B cell (primary cell): ENCODE measurements around the gene ZDHHC7. TPM values are rescaled to one million over a fixed set of nuclear protein-coding genes. Genes with fewer than 3 reads are reported as not detected.

Experiments
- ATAC-seq: fragments of 200-7000 bp; cut with Tn5 transposase; one replicate; pipeline ENCODE4 v1.10.0; 2021; ENCODE audit warnings: low read depth, mild to moderate bottlenecking, moderate number of reproducible peaks, moderate library complexity
- CTCF ChIA-PET: fragments of 350-600 bp; sonication (Branson Sonifier 250); formaldehyde crosslinking; loops from one replicate; lab custom pipeline; 2021; ENCODE audit warnings: antibody characterized with exemption, inconsistent platforms; lab: Charles Lee
- POLR2A ChIA-PET: fragments of 350-600 bp; sonication (Branson Sonifier 250); formaldehyde crosslinking; loops from one replicate; lab custom pipeline; 2021; ENCODE audit warnings: antibody characterized with exemption; lab: Charles Lee
- DNase-seq: peaks from one replicate; pipeline ENCODE4 v3.0.0; 2013
- H2AFZ ChIP-seq: 2 replicates; pipeline ENCODE4 v1.6.1; 2012; ENCODE audit warnings: mild to moderate bottlenecking, low read depth, low read length; ENCODE audit not compliant: insufficient read depth, poor library complexity, severe bottlenecking
- H3K27ac ChIP-seq, 2 donors: 1 replicate in 1 of 2; 2 replicates in 1 of 2; pipeline ENCODE4 v1.5.1; 2012 to 2013; ENCODE audit warnings: low read length in 2 of 2, mild to moderate bottlenecking in 2 of 2, moderate library complexity in 1 of 2
- H3K27me3 ChIP-seq, 4 experiments: fragments of 200-600 bp in 1 of 4; sonication (generic) in 1 of 4; replicated peaks in 1 of 4; 1 replicate in 2 of 4; 2 replicates in 2 of 4; pipeline versions ENCODE4 v1.6.1 to v1.7.0; 2013 to 2016; ENCODE audit warnings: low read length in 3 of 4, mild to moderate bottlenecking in 2 of 4, mixed read lengths in 1 of 4, moderate library complexity in 1 of 4; ENCODE audit not compliant: insufficient read depth in 4 of 4, control insufficient read depth in 3 of 4; ENCODE audit errors: control extremely low read depth in 1 of 4
- H3K36me3 ChIP-seq, 2 experiments: replicated peaks in 1 of 2; 1 replicate in 1 of 2; 2 replicates in 1 of 2; pipeline versions ENCODE4 v1.6.1 to v1.7.1; 2013; ENCODE audit warnings: low read length in 1 of 2; ENCODE audit not compliant: insufficient read depth in 2 of 2, control insufficient read depth in 1 of 2; ENCODE audit errors: control extremely low read depth in 1 of 2, extremely low read depth in 1 of 2
- H3K4me1 ChIP-seq, 2 donors: fragments of 200-600 bp in 1 of 2; sonication (generic) in 1 of 2; 1 replicate in 1 of 2; 2 replicates in 1 of 2; pipeline versions ENCODE4 v1.5.1 to v1.6.1; 2013 to 2017; ENCODE audit warnings: low read length in 2 of 2; ENCODE audit not compliant: control insufficient read depth in 2 of 2, insufficient read depth in 2 of 2
- H3K4me2 ChIP-seq: replicated peaks from 2 replicates; pipeline ENCODE3; 2012; ENCODE audit warnings: mild to moderate bottlenecking, low read depth, low read length; ENCODE audit not compliant: poor library complexity, severe bottlenecking
- H3K4me3 ChIP-seq, 5 experiments: fragments of 200-600 bp in 1 of 5; sonication (generic) in 1 of 5; 1 replicate in 3 of 5; 2 replicates in 2 of 5; pipeline versions ENCODE4 v1.5.1 to v1.7.0; 2011 to 2016; ENCODE audit warnings: low read length in 4 of 5, mild to moderate bottlenecking in 4 of 5, low read depth in 2 of 5, control low read depth in 1 of 5, moderate library complexity in 1 of 5; ENCODE audit not compliant: insufficient read depth in 1 of 5; ENCODE audit errors: control extremely low read depth in 1 of 5, extremely low read depth in 1 of 5
- H3K79me2 ChIP-seq: fragments of 200-600 bp; sonication (generic); one replicate; pipeline ENCODE4 v1.6.0; 2016; ENCODE audit warnings: low read length; ENCODE audit not compliant: control insufficient read depth, insufficient read depth
- H3K9ac ChIP-seq: fragments of 200-600 bp; sonication (generic); 2 replicates; pipeline ENCODE4 v1.6.1; 2017; ENCODE audit warnings: mild to moderate bottlenecking, low read length, moderate library complexity
- H3K9me3 ChIP-seq, 3 donors: one replicate each; pipeline versions ENCODE4 v1.6.1 to v1.7.1; 2013; ENCODE audit warnings: low read length in 2 of 3; ENCODE audit not compliant: control insufficient read depth in 2 of 3, insufficient read depth in 1 of 3; ENCODE audit errors: control extremely low read depth in 1 of 3
- H4K20me1 ChIP-seq: 2 replicates; pipeline ENCODE4 v1.6.0; 2012; ENCODE audit warnings: mild to moderate bottlenecking, low read length; ENCODE audit not compliant: insufficient read depth, control insufficient read depth, poor library complexity, severe bottlenecking
- H3K27ac Mint-ChIP-seq: one replicate; pipeline ENCODE4 v1.8.0; 2021; ENCODE audit warnings: mixed read lengths
- H3K27me3 Mint-ChIP-seq: one replicate; pipeline ENCODE4 v1.8.0; 2021; ENCODE audit warnings: mixed read lengths
- H3K4me1 Mint-ChIP-seq: one replicate; pipeline ENCODE4 v1.8.0; 2021; ENCODE audit warnings: mixed read lengths
- H3K4me3 Mint-ChIP-seq: one replicate; pipeline ENCODE4 v1.8.0; 2021; ENCODE audit warnings: mixed read lengths
- H3K9me3 Mint-ChIP-seq: one replicate; pipeline ENCODE4 v1.8.0; 2022; ENCODE audit warnings: mixed read lengths; ENCODE audit not compliant: insufficient read depth
- EZH2 ChIP-seq: IDR thresholded peaks from 2 replicates; pipeline ENCODE4 v1.6.1; 2012; ENCODE audit warnings: borderline replicate concordance, low read depth, mild to moderate bottlenecking, moderate library complexity, low read length; ENCODE audit not compliant: insufficient read depth, poor library complexity, severe bottlenecking
- WGBS: methylation state at CpG from one replicate; pipeline ENCODE4 v1.1.5; 2013; ENCODE audit warnings: missing lambda C conversion rate; ENCODE audit not compliant: insufficient coverage; 5-methylcytosine and 5-hydroxymethylcytosine counted together
- intact Hi-C: fragments of 100-400 bp; cut with micrococcal nuclease; formaldehyde crosslinking; loops from one replicate; pipeline ENCODE4 v1.10.0; 2022
- polyA plus RNA-seq: library from polyadenylated mRNA; depleted of rRNA; stranded (reverse); fragments of >200 nt; gene quantifications from 2 replicates; pipeline ENCODE4 v1.2.3, GENCODE V29; 2012
- total RNA-seq, 2 donors: library from RNA; stranded (reverse); fragments of 120-200 nt in 1 of 2; gene quantifications; 1 replicate in 1 of 2; 2 replicates in 1 of 2; pipeline versions ENCODE4 v1.2.3 to v1.2.4, GENCODE V29; 2013 to 2022
- TF ChIP-seq, protein P1 (sequence below): fragments of 200-600 bp; IDR thresholded peaks from one replicate; pipeline ENCODE4 v1.8.0; 2022; ENCODE audit warnings: antibody characterized with exemption, mild to moderate bottlenecking

Gene ZDHHC7
- total and polyA plus RNA-seq, 2 donors (not counting 1 experiment from before 2014, with no cell fraction given): 25.2 to 36.1 TPM

DNA sequence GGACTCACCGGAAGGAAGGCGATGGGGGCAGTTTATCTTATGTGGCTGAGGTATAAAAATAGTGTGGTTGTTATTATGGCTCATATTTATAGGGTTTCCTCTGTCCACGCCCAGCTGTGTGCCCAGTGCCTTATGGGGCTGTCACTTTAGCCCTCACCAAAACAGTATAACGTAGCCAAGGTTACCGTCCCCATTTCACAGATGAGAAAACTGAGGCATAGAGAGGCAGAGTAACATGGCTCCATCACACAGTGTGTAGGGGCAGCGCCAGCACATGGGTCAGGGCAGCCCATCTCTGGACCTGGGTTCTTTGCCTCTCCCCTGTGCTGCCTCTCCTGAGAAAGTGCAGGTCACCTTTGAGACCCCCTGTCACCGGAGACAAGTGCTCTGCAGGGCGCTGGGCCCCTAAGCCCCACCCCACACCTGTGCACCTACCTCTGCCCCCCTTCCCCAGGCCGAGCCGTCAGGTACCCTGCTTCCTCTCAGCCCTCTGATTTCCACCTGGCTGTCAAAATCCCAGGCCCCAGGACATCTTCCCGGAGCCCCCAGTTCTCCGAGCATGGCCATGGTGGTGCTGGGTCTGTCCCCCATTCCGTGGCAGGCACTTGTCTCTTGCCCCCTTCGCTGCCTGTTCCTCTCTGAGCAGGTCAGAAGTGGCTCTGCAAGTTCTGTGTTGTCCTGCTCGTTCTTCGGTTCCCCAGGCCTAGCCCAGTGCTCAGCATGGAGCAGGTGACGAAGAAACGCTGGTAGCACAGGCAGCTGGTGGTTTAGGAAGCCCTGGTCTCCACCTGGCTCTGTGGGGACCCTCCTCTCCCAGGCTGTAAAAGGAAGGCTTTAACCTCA, 23.5 kb upstream of the ZDHHC7 start:
- DNase-seq: no peak
- Mint-ChIP-seq H3K4me3 (no peak overlapping the region), H3K27ac (no peak overlapping the region), H3K9me3 (no peaks in the 10 kb centered on the region), H3K27me3 (peaks cover 12% of the 10 kb centered on the region), H3K4me1 (peaks cover 2% of the 10 kb centered on the region)
- intact Hi-C loops: no loop called here
- Histone ChIP-seq H3K9me3 (no peaks in the 10 kb centered on the region), H3K4me1 (no peaks in the 10 kb centered on the region), H3K4me3 (no peak overlapping the region), H2AFZ (no peak overlapping the region), H3K79me2 (no peaks in the 10 kb centered on the region), H3K4me2 (no peak overlapping the region), H3K27me3 (no peaks in the 10 kb centered on the region), H3K9ac (no peak overlapping the region), H3K36me3 (no peaks in the 10 kb centered on the region), H4K20me1 (no peaks in the 10 kb centered on the region), H3K27ac (no peak overlapping the region)
- POLR2A ChIA-PET: no interaction called here
- no peak for TF ChIP-seq EZH2
- TF ChIP-seq, protein P1, sequence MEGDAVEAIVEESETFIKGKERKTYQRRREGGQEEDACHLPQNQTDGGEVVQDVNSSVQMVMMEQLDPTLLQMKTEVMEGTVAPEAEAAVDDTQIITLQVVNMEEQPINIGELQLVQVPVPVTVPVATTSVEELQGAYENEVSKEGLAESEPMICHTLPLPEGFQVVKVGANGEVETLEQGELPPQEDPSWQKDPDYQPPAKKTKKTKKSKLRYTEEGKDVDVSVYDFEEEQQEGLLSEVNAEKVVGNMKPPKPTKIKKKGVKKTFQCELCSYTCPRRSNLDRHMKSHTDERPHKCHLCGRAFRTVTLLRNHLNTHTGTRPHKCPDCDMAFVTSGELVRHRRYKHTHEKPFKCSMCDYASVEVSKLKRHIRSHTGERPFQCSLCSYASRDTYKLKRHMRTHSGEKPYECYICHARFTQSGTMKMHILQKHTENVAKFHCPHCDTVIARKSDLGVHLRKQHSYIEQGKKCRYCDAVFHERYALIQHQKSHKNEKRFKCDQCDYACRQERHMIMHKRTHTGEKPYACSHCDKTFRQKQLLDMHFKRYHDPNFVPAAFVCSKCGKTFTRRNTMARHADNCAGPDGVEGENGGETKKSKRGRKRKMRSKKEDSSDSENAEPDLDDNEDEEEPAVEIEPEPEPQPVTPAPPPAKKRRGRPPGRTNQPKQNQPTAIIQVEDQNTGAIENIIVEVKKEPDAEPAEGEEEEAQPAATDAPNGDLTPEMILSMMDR: no peak
- ATAC-seq: no peak
- CTCF ChIA-PET: no interaction called here
- WGBS: 84% methylated on average over 18 of the region's 18 CpGs

DNA sequence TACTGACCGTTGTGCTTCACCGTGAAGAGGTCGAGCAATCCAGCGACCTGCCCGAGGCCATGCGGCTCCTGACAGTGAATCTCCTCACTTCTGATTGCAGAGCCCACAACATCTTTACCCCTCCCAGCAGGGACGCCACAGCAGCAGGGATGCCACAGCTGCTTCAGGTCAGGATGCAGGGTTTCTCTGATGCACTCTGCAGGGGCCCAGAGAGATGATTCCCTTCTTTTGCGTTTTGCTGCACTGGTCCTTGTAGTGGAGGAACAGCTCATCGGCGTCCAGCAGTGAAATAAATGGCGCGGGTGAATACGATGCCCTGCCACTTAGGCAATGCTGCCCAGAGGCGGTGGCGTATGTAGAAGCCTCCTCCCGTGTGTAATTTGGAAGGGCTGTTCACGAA, 21.8 kb upstream of the ZDHHC7 start:
- POLR2A ChIA-PET: no interaction called here

More for the DNA sequence above, 21.8 kb upstream of the ZDHHC7 start:
- CTCF ChIA-PET: no interaction called here
- Mint-ChIP-seq H3K27ac (no peak overlapping the region), H3K9me3 (no peaks in the 10 kb centered on the region), H3K4me3 (no peak overlapping the region), H3K27me3 (peaks cover 17% of the 10 kb centered on the region), H3K4me1 (peaks cover 18% of the 10 kb centered on the region)
- Histone ChIP-seq H3K9me3 (no peaks in the 10 kb centered on the region), H3K4me3 (no peak overlapping the region), H3K79me2 (no peaks in the 10 kb centered on the region), H3K27me3 (peaks cover 0 to 4% (median 2%) of the 10 kb centered on the region in 4 experiments), H4K20me1 (no peaks in the 10 kb centered on the region), H3K36me3 (no peaks in the 10 kb centered on the region), H2AFZ (no peak overlapping the region), H3K4me2 (no peak overlapping the region), H3K27ac (no peak overlapping the region), H3K4me1 (peaks cover 9 to 10% of the 10 kb centered on the region in 2 donors), H3K9ac (no peak overlapping the region)
- DNase-seq: no peak
- ATAC-seq: no peak
- TF ChIP-seq, protein P1: no peak
- TF ChIP-seq EZH2: no peak
- WGBS: 98% methylated on average over 13 of the region's 17 CpGs
- intact Hi-C loops: no loop called here
